ENCODE results near the gene HLA-DPB1.

The HLA-DPB1 gene

GRCh38 chr6:33105386-33105785, 29.6 kb downstream of the HLA-DPB1 start:
- DNase-seq, result no peak

- DNase-seq, result no peak
Observed at GRCh38 chr6:33105916-33106871, 30.4 kb downstream of the HLA-DPB1 start.

- no peak for DNase-seq
Observed at GRCh38 chr6:33107641-33108040, 31.9 kb downstream of the HLA-DPB1 start.

- no peak for DNase-seq
Observed at GRCh38 chr6:33108307-33108706, 32.5 kb downstream of the HLA-DPB1 start.

GRCh38 chr6:33112148-33112547, 36.4 kb downstream of the HLA-DPB1 start:
- DNase-seq, result peak; percentile 65

- no peak for DNase-seq
Observed at GRCh38 chr6:33113755-33114154, 38.0 kb downstream of the HLA-DPB1 start.

GRCh38 chr6:33114406-33114805, 38.6 kb downstream of the HLA-DPB1 start:
- DNase-seq, result no peak

GRCh38 chr6:33116417-33116816, 40.6 kb downstream of the HLA-DPB1 start:
- no peak for DNase-seq

GRCh38 chr6:33116841-33117711, 41.3 kb downstream of the HLA-DPB1 start:
- no peak for DNase-seq

GRCh38 chr6:33117811-33118277, 42.1 kb downstream of the HLA-DPB1 start:
- DNase-seq, result no peak

- DNase-seq, result peak; percentile 78
Observed at GRCh38 chr6:33118525-33119123, 42.8 kb downstream of the HLA-DPB1 start.

GRCh38 chr6:33120001-33120400, 44.2 kb downstream of the HLA-DPB1 start:
- no peak for DNase-seq

GRCh38 chr6:33123181-33123580, 47.4 kb downstream of the HLA-DPB1 start:
- no peak for DNase-seq

- peak; percentile 73 for DNase-seq
Observed at GRCh38 chr6:33123732-33124524, 48.1 kb downstream of the HLA-DPB1 start.

GRCh38 chr6:33124525-33124901, 48.7 kb downstream of the HLA-DPB1 start:
- no peak for DNase-seq

GRCh38 chr6:33124947-33125346, 49.2 kb downstream of the HLA-DPB1 start:
- DNase-seq, result no peak

GRCh38 chr6:33126101-33126714, 50.4 kb downstream of the HLA-DPB1 start:
- peak; percentile 67 for DNase-seq

GRCh38 chr6:33128318-33128717, 52.5 kb downstream of the HLA-DPB1 start:
- no peak for DNase-seq

GRCh38 chr6:33132081-33132524, 56.3 kb downstream of the HLA-DPB1 start:
- no peak for DNase-seq

GRCh38 chr6:33136310-33136900, 60.6 kb downstream of the HLA-DPB1 start:
- DNase-seq, result no peak

Measured in hematopoietic multipotent progenitor cell treated with erythropoietin and hydrocortisone succinate and interleukin-3 and kit ligand, for 8 days (in vitro differentiated cells).